HEK293 (cell line): ENCODE data around the gene PTPN6.

Experiments used
- ELK4 ChIP-seq: IDR thresholded peaks from 2 replicates; pipeline ENCODE4 v1.6.1; 2011; ENCODE audit warnings: mild to moderate bottlenecking, low read depth, low read length, borderline replicate concordance
- GLI2 ChIP-seq: fragments of 450-650 bp; formaldehyde crosslinking; IDR thresholded peaks from 2 replicates; pipeline ENCODE4; 2017; ENCODE audit warnings: missing biosample characterization, missing genetic modification characterization, low read depth, borderline replicate concordance
- HOXA7 ChIP-seq: sonication (generic); formaldehyde crosslinking; IDR thresholded peaks from 2 replicates; pipeline ENCODE4 v1.8.1; 2022; ENCODE audit warnings: missing genetic modification reagents, borderline replicate concordance
- KLF17 ChIP-seq: fragments of 450-650 bp; formaldehyde crosslinking; IDR thresholded peaks from 2 replicates; pipeline ENCODE4 v1.5.1; 2016; ENCODE audit warnings: missing biosample characterization, missing genetic modification characterization
- PATZ1 ChIP-seq: fragments of 450-650 bp; formaldehyde crosslinking; IDR thresholded peaks from 2 replicates; pipeline ENCODE4 v1.5.1; 2016; ENCODE audit warnings: missing biosample characterization, missing genetic modification characterization
- PBX3 ChIP-seq: sonication (generic); formaldehyde crosslinking; IDR thresholded peaks from 2 replicates; pipeline ENCODE4 v1.8.1; 2022; ENCODE audit warnings: mild to moderate bottlenecking, moderate library complexity, missing genetic modification reagents
- ZBTB10 ChIP-seq: fragments of 450-650 bp; formaldehyde crosslinking; IDR thresholded peaks from 2 replicates; pipeline ENCODE4 v1.5.1; 2016; ENCODE audit warnings: missing biosample characterization, missing genetic modification characterization
- ZBTB6 ChIP-seq: fragments of 450-650 bp; formaldehyde crosslinking; IDR thresholded peaks from 2 replicates; pipeline ENCODE4 v1.5.1; 2017; ENCODE audit warnings: missing biosample characterization, missing genetic modification characterization
- ZNF146 ChIP-seq: fragments of 450-650 bp; formaldehyde crosslinking; IDR thresholded peaks from 2 replicates; pipeline ENCODE4 v1.5.1; 2016; ENCODE audit warnings: missing biosample characterization, missing genetic modification characterization
- ZNF202 ChIP-seq: fragments of 450-650 bp; formaldehyde crosslinking; IDR thresholded peaks from 2 replicates; pipeline ENCODE4 v1.5.1; 2016; ENCODE audit warnings: missing biosample characterization, missing genetic modification characterization, borderline replicate concordance
- ZNF239 ChIP-seq: fragments of 450-650 bp; formaldehyde crosslinking; IDR thresholded peaks from 2 replicates; pipeline ENCODE4 v1.5.1; 2016; ENCODE audit warnings: missing biosample characterization, missing genetic modification characterization
- ZNF311 ChIP-seq: fragments of 450-650 bp; formaldehyde crosslinking; IDR thresholded peaks from 2 replicates; pipeline ENCODE4 v1.5.1; 2017; ENCODE audit warnings: missing biosample characterization, missing genetic modification characterization, borderline replicate concordance
- ZNF324 ChIP-seq: fragments of 450-650 bp; formaldehyde crosslinking; IDR thresholded peaks from 2 replicates; pipeline ENCODE4 v1.5.1; 2016; ENCODE audit warnings: missing biosample characterization, missing genetic modification characterization
- ZNF366 ChIP-seq: fragments of 450-650 bp; formaldehyde crosslinking; conservative IDR thresholded peaks from 2 replicates; pipeline ENCODE4 v1.5.1; 2016; ENCODE audit warnings: missing biosample characterization, missing genetic modification characterization
- ZNF423 ChIP-seq: fragments of 450-650 bp; formaldehyde crosslinking; IDR thresholded peaks from 2 replicates; pipeline ENCODE4 v1.5.1; 2016; ENCODE audit warnings: missing biosample characterization, missing genetic modification characterization
- ZNF624 ChIP-seq: fragments of 450-650 bp; formaldehyde crosslinking; IDR thresholded peaks from 2 replicates; pipeline ENCODE4 v1.5.1; 2017; ENCODE audit warnings: missing biosample characterization, missing genetic modification characterization
- ZNF677 ChIP-seq: fragments of 450-650 bp; IDR thresholded peaks from 2 replicates; pipeline ENCODE4 v1.5.0; 2018; ENCODE audit warnings: missing biosample characterization, mild to moderate bottlenecking, missing genetic modification characterization, moderate library complexity
- ZNF843 ChIP-seq: fragments of 450-650 bp; formaldehyde crosslinking; IDR thresholded peaks from 2 replicates; pipeline ENCODE4 v1.5.1; 2016; ENCODE audit warnings: missing biosample characterization, missing genetic modification characterization
- ZXDB ChIP-seq: fragments of 450-650 bp; formaldehyde crosslinking; IDR thresholded peaks from 2 replicates; pipeline ENCODE4 v1.5.1; 2016; ENCODE audit warnings: missing biosample characterization, missing genetic modification characterization

Gene PTPN6

GRCh38 chr12:6935371-6936193, 15.6 kb upstream of the PTPN6 start (continued):
- TF ChIP-seq GLI2 (tag by site-specific recombination) (no peak), ZNF624 (no peak), ZBTB6 (no peak), ELK4 (no peak), ZNF239 (no peak), ZXDB (tag by site-specific recombination) (no peak), ZNF423 (no peak), ZNF843 (tag by site-specific recombination) (no peak), PATZ1 (tag by site-specific recombination) (peak; percentile 60; the same call in 1 of the 2 replicates), ZNF202 (no peak), ZBTB10 (tag by site-specific recombination) (peak; percentile 46; the same call in 1 of the 2 replicates), ZNF311 (tag by site-specific recombination) (no peak), PBX3 (CRISPR knock-in tag) (no peak), HOXA7 (CRISPR knock-in tag) (no peak), ZNF366 (0 out of 2 replicates have a peak, but pooled peaks have one; percentile 23), ZNF146 (tag by site-specific recombination) (no peak), ZNF677 (tag by site-specific recombination) (no peak), KLF17 (no peak), ZNF324 (tag by site-specific recombination) (no peak)
